SKM-1 treated with dmso at 0.1 percent for 144 hours (cell line): ENCODE measurements around the gene TMEM130.
A peak's percentile ranks its signal among the peaks of the same experiment; 100 is the strongest.

Source experiments
- DNase-seq: peaks from one replicate; lab custom pipeline; 2025; ENCODE audit not compliant: unreplicated experiment; lab: John Stamatoyannopoulos, UW

The TMEM130 gene, protein sequence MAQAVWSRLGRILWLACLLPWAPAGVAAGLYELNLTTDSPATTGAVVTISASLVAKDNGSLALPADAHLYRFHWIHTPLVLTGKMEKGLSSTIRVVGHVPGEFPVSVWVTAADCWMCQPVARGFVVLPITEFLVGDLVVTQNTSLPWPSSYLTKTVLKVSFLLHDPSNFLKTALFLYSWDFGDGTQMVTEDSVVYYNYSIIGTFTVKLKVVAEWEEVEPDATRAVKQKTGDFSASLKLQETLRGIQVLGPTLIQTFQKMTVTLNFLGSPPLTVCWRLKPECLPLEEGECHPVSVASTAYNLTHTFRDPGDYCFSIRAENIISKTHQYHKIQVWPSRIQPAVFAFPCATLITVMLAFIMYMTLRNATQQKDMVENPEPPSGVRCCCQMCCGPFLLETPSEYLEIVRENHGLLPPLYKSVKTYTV

DNA sequence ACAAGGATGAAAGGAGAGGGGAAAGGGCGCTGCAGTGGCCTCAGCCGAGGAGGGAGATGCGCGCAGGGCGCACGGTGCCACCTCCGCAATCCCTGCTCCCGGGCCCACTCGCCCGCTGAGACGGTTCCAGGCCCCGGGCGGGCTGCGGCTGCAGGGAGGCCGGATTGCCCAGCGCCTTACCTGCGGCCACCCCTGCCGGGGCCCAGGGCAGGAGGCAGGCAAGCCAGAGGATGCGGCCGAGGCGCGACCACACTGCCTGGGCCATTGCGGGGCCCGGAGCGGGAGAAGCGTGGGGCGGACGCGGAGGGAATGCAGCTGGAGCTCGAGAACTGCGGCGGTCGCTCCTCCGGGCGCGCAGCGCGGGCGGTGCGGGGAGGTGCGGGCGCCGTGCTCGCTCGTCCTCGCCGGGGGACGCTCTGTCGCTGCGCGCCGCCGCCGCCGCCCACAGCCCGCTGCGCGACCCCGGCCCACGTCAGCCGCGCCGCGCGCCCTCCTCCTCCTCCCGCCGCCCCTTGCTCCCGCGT lies at the start of gene TMEM130:
TMEM130 (minus strand) TSS at position 418 of the 524 bp plus-strand sequence; CDS start at position 265, 153 bp downstream.
- DNase-seq, result no peak

DNA sequence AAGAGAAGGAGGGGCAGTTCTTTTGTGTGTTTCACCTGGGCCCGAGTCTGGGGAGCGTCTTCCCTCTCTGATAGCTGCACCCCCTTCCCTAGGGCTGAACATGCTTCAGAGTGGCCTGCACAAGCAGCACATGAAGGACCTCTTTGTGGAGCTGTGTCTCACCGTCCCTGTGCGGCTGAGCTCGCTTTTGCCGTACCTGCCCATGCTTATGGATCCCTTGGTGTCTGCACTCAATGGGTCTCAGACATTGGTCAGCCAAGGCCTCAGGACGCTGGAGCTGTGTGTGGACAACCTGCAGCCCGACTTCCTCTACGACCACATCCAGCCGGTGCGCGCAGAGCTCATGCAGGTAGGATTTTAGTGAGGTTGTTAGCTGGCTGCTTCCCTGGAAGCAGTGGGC lies 47.5 kb upstream of the TMEM130 start:
- no peak for DNase-seq

DNA sequence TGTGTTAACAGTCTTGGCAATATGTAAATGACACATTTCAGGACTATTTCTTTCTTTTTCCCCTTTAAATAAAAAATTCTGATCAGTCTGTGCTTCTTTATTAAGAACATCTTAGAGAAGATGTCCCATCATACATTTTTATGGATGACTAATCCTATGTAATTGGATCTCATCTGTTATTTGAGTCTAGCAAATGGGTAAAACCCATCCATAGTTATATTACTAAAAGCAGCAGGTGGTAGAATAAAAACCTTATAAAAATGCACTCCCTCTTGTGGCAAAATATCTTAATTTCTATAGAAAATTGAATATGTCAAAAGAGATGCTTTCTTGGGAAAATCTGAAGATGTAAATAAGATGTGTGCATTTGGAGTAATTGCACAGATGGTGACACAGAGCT lies 43.8 kb upstream of the TMEM130 start:
- DNase-seq, result no peak

DNA sequence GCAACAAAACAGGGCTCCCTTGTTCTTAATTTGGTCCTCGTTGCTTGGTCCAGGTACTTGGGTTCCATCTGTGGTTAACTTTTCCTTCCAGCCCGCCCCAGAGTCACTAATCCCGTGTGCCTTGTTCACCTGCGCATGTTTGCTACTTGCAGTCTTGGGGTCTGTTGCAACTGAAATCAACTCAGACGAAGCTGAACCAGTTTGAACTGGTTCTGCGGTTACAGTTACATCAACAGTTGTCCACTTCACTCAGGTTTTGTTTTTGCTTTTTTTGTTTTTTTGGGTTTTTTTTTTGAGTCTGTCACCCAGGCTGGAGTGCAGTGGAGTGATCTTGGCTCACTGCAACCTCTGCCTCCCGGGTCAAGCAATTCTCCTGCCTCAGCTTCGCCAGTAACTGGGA lies 43.2 kb upstream of the TMEM130 start:
- no peak for DNase-seq

DNA sequence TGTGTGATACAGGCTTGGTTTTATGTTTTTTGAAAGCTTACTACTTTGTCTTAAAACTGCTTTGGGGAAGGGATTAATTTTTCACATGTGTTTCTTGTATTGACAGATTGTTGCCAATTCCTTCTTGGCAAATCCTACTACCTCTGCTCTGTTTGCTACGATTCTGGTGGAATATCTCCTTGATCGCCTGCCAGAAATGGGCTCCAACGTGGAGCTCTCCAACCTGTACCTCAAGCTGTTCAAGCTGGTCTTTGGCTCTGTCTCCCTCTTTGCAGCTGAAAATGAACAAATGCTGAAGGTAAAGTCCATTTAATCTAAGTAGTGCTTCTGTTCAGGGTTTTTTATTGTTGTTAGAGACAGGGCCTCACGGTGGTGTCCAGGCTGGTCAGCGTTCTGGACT lies 42.1 kb upstream of the TMEM130 start:
- no peak for DNase-seq

DNA sequence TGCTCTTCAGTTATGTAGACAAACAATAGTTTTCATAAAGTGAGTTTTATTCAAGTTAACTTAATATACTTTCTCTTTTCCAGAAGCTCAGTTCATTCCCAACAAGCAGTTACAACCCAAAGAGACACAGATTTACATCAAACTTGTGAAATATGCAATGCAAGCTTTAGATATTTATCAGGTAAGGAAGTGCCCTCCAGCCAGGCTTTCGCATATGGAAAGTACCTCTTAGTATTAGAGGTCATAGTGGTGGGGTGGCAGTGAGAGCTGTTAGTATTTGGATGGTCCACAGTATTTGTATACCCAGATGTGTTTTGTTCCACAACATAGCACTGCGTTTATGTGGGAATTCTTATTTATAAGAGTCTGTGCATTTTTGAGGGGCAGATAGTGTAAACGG lies 40.6 kb upstream of the TMEM130 start:
- DNase-seq, result no peak

DNA sequence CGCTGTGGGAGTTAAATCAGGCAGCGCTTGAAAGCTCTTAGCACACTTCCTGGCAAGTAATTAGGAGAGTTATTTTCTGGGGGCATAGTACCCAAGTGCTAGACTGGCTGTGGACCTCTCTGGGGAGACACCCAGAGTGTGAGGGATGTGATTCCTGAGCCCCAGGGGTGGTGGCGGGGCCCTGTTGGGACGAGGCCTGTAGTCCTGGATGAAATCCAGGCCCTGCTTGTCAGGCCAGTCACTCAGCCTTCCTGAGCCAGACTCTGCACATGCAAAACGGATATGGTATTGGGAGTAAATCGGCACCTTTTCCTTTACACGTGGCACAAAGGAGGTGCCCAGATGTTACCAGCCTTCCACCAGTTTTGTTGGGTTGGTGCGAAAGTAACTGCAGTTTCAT lies 39.7 kb upstream of the TMEM130 start:
- no peak for DNase-seq

DNA sequence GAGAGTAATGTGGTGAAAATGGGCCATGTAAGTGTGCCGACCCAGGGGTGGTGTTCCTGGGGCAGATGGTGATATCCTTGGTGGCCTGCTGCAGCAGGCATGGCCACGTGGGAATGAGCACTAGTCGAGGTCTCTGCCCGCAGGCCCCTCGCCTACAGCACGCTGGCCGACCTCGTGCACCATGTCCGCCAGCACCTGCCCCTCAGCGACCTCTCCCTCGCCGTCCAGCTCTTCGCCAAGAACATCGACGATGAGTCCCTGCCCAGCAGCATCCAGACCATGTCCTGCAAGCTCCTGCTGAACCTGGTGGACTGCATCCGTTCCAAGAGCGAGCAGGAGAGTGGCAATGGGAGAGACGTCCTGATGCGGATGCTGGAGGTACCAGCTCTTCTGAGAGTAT lies 38.8 kb upstream of the TMEM130 start:
- DNase-seq, result no peak

DNA sequence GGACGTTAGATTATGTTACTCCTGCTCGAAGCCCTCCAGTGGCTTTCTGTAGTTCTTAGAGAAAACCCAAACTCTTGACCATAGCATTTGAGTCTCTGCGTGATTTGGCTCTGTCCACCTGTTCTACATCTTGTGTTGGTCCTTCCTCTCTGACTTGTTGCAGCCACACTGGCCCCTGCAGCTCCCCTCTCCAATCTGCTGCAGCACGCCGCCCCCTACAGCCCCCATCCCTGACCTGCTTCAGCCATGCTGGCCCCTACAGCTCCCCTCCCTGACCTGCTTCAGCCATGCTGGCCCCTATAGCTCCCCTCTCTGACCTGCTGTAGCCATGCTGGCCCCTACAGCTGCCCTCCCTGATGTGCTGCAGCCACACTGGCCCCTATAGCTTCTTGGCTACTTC lies 37.8 kb upstream of the TMEM130 start:
- DNase-seq, result no peak

DNA sequence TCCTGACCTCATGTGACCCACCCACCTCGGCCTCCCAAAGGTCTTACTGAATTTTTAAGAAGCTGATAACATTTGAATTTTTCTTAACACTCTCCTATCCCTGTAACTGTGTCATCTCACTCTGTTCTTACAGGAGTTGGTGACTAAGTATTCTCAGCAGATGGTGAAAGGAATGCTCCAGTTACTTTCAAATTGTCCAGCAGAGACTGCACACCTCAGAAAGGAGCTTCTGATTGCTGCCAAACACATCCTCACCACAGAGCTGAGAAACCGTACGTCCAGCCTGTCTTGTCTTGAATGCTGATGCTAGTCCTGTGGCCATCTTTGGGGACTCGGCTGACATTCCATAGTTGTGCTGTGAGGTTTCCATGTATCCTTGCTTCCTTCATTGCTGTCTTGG lies 33.4 kb upstream of the TMEM130 start:
- no peak for DNase-seq

DNA sequence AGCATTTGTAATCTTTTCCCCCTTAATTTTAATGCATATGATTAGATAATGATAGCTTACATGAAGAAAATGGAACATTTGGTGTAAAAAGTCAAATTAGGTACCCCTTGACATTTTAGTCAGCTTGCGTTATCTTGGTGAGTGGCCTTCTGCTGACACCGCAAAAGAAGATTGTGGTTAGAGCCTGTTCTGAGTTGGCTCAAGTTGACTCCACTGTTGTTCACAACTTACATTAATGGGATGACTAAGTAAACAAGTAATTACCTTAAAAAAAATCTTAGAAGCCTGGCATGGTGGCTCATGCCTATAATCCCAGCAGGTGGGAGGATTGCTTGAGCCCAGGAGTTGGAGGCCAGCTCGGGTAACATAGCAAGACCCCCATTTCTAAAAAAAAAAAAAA lies 32.7 kb upstream of the TMEM130 start:
- DNase-seq, result no peak

DNA sequence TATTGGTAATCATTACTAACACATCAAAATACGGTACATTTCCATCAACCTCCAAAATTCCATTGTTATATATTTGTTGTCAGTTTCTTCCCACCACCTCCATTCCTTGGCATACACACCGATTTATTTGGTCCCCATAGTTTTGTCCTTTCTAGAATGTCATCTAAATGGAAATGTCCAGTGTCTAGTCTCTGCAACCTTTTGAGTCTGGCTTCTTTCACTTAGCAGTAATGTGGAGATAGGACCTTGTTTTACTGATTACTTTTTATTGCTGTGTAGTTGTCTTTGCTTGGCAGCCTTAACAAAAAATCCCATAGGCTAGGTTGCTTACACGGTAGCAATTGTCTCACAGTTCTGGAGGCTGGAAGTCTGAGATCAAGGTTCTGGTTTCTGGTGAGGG lies 31.0 kb upstream of the TMEM130 start:
- no peak for DNase-seq

DNA sequence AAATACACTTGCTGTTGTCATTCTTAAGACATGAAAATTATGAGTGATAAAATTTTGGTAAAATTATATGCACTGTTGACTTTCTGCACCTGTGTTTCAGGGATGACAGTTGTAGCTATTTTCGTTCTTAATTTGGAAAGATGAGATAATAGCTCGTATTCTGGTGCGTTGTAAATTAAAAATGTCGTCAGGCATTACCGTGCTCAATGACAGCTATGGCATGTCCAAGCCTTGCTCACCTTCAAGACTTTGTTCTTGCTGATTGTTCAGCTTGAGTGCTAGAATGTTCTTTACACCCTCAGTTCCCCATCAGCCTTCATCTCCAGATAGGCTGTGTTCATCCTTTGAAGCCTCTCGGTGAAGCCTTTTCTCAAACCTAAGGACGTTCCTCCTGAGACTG lies 30.0 kb upstream of the TMEM130 start:
- DNase-seq, result no peak

DNA sequence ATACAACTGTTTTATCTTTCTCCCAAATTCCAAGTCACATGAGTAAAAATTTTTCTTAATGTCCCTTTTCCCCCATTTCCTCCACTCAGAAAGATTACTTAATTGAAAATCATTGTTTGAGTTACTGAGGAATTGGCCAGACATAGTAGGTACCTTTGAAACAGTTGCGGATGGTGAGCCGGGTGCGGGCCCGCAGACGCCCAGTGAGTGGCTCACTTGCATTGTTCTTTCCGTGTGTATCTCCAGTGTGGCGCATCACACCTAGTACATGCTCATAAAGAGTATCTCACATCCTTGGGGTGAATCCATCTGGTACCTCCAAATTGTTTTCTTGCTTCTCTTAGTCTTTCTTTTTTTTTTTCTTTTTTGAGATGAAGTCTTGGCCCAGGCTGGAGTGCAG lies 22.8 kb upstream of the TMEM130 start:
- DNase-seq, result no peak

DNA sequence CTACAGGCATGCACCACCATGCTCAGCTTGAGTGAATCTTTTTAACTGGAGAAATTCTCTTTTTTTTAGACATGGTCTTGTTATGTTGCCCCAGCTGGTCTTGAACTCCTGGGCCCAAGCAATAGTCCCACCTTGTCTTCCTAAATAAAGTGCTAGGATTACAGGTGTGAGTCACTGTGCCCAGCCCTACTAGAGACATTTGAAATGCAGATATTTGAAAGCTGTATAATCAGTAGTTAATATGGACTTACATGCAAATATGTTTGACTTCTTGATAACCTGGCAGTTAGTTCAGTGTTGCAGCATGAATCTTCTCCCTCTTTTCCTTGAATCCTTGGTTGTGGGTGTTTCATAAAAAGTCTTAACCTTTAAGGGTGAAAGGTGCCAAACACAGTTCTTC lies 17.2 kb upstream of the TMEM130 start:
- DNase-seq, result no peak

DNA sequence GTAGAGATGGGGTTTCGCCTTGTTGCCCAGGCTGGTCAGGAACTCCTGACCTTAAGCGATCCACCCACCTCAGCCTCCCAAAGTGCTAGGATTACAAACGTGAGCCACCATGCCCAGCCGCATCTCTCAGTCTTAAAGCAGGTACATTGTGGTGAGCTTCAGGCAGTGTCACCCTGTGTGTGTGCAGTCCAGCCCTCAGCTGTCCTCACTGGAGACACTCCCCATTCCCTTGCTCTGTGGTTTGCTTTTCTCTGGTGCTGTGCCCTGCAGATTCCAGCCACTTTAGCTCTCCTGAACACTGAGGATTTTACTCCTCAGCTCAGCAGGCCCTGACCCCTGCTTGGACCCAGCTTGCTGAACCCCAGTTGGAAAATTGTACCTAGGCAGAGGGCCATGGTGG lies 14.6 kb upstream of the TMEM130 start:
- DNase-seq, result no peak

DNA sequence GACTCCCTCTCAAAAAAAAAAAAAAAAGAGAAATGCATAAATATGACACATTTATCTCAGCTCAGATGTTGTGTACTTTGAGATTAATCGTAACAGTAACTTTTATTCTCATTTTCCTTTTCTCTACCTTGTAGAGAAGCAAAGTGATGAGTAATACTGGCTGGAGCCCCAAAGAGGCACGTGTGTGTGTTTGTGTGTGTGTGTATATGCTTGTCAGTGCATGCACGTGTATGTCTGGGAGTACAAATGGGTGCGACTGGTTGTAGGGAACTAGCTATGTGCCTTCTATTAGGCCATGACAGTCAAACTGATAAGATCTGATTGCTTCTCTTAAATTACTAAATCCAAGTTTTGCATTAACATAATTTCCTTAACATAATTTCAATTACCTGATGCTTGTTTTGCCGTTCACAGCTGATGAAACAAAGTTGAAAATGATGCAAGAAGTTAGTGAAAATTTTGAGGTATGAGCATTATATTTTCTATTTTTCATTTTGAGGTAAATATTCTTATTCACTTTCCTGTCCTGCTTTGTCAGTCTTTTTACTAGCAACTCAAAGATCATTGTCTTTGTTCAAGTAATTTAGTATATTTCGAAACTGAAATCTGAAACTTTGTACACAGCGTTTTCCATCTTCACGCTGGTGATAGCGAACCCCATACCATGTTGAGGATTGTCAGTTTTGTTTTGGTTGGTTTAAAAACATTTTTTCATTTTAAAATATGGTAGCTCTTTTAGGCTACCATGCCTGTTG lies 11.9 kb upstream of the TMEM130 start:
- DNase-seq, result no peak

DNA sequence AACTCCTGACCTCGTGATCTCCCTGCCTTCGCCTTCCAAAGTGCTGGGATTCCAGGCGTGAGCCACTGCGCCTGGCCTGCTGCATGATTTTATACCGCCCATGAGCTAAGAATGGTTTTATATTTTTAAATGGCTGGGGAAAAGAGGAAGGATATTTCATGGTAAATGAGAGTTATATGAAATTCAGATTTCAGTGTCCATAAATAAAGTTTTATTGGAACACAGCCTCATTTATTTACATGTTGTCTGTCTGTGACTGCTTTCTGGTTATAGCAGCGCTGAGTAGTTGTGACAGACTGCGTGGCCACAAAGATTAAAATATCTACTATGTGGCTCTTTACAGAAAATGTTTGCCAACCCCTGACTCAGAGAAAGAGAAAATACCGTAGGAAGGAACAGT lies 10.7 kb upstream of the TMEM130 start:
- DNase-seq, result no peak

DNA sequence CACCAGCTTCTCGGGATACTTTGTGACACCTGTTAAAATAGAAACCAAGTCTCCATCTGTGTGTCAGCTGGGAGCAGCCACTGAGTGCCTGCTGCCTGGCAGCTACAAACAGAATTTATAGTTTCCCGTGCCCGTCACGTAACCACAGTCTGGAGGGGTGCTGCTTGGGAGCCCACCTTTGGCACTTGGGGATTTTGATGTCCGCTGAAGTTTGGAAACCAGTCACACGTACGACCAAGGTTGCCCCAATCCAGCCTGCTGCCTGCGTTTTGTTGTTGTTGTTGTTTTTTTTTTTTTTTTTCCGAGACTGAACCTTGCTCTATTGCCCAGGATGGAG lies 10.1 kb upstream of the TMEM130 start:
- no peak for DNase-seq

DNA sequence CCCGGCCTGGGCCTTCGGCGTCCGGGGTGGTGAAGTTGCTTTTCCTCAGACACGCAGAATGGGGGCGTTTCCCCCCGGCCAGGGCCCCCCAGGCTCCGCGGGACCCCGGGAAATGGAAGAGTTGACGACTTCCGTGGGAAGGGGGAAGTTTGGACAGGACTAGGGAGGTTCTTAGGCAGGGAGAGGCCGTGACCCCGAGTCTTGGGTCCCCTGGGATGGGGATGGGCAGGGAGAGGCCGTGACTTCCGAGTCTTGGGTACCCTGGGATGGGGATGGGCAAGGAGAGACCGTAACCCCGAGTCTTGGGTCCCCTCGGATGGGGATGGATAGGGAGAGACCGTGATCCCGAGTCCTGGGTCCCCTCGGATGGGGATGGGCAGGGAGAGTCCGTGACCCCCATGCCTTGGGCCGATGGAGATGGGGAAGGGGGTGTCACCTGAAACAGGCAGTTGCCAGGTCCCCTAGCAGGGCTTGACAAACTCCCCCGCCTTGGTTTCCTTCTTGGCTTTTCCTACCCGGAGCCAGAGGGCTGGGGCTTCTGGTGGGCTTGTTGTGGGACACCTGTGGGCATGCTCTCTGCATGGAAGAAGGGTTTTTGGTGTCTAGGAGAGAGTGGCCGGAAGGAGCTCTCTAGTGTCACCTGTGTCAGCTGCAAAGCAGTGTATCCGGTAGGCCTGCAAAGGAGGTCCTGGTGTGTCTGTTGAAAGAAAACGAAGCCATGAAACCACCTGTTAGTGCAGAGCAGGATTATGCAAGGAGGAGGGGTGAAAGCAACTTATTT lies 9.6 kb upstream of the TMEM130 start:
- no peak for DNase-seq

DNA sequence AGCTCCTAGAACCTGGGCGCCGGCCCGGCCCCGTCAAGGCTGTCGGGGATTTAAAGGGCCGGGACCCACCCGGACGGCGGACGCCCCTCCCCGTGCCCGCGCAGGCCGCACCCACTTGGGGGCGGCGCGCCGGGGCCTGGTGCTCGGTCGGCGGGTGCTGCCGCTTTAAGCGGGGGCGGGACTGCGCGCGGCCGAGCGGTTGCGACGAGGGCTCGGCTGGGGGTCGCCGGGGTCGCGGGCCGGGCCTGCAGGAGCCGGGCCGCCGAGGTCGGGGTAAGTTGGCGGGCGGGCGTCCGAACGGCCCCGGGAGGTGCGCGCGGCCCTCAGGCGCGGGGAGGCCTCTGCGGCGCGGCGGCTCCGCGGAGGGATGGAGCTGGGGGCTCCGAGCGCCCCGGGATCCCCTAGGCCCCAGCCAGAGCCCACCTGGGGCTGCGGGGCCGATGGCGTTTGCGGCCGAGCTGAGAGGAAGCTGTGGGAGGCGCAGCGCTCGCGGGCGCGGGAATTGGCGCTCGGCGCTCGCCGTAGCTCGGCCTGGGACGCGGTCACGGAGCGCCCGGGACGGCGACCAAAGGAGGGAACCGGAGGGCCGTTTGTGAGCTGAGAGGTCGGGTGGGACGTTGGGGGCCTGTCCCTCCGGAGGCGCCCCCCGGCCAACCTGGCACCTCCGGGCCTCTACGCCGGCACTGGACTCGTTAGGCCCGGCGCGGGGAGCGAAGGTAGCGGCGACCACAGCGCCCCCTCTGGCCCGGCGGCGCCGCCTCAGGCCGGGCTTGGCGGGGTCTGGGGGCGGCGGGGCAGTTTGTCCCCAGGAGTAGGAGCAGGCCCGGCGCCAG lies 8.8 kb upstream of the TMEM130 start, which contains the start of gene TRRAP:
TRRAP (plus strand) TSS at position 168 of the 833 bp plus-strand sequence. CDS start 2,619 bp downstream, outside the sequence.
- peak; percentile 44 for DNase-seq
